Islet of Langerhans (tissue), 1 donor: ENCODE data around the gene GPR31.

Experiments
- FAIRE-seq: peaks from one replicate; lab custom pipeline; 2011; peaks lifted over from hg19 to GRCh38; lab: Jason Lieb, UNC

Gene GPR31

DNA sequence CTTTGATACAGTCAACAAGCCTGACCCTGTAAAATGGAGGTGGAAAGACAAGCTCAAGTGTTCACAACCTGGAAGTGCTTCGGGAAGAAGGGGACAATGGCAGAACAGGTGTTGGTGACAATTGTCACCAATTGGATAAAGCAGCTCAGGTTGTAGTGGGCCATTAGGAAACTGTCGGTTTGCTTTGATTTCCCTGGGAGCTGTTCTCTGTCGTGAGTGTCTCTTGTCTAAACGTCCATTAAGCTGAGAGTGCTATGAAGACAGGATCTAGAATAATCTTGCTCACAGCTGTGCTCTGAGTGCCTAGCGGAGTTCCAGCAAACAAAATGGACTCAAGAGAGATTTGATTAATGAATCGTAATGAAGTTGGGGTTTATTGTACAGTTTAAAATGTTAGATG is 19.9 kb downstream of the GPR31 start:
- FAIRE-seq: no peak

DNA sequence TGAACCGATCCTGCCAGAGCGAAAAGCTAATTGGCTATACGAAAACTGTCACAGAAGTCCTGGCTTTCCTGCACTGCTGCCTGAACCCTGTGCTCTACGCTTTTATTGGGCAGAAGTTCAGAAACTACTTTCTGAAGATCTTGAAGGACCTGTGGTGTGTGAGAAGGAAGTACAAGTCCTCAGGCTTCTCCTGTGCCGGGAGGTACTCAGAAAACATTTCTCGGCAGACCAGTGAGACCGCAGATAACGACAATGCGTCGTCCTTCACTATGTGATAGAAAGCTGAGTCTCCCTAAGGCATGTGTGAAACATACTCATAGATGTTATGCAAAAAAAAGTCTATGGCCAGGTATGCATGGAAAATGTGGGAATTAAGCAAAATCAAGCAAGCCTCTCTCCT is 20.7 kb downstream of the GPR31 start:
- no peak for FAIRE-seq

DNA sequence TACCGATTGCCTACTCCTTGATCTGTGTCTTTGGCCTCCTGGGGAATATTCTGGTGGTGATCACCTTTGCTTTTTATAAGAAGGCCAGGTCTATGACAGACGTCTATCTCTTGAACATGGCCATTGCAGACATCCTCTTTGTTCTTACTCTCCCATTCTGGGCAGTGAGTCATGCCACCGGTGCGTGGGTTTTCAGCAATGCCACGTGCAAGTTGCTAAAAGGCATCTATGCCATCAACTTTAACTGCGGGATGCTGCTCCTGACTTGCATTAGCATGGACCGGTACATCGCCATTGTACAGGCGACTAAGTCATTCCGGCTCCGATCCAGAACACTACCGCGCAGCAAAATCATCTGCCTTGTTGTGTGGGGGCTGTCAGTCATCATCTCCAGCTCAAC is 21.4 kb downstream of the GPR31 start:
- FAIRE-seq: no peak

DNA sequence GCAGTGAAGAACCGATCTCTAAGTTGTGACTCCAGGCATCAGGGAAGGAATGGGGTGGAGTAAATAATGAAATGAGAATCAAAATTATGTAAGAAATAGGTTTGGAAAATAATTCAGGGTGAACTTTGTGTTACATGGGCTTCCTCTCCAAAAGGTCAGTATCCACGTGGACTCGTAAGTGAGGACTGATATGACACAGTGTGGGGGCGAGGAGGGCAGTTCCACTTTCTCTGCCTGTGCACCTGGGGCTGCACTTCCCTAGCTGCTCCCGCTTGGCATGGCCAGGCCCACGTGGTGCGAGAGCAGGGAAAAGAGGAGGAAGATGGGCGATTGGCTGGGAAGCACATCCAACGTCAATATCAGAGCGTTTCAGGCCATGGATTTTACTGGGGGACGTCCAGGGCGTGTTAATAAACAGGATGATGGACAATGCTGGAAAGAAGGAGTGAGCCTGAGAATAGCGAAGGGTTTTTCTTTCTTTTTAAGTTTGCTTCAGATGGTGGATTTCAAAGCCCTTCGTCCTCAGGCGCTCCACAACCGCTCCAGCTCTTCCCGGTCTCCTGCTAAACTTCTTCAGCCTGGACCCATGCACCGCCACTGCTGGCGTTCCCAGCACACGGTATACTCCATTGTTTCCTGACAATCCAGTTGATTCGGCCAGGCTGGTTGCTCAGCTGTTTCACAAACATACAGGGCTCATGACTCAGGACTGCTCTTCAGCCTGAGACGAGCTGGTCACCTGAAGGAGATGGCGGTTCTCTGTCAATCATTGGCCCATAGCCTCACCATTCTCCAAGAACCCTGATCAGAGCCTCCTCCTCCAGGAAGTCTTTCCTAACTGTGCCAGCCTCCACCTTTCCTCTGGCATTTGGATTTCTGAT is 23.1 kb downstream of the GPR31 start:
- no peak for FAIRE-seq

DNA sequence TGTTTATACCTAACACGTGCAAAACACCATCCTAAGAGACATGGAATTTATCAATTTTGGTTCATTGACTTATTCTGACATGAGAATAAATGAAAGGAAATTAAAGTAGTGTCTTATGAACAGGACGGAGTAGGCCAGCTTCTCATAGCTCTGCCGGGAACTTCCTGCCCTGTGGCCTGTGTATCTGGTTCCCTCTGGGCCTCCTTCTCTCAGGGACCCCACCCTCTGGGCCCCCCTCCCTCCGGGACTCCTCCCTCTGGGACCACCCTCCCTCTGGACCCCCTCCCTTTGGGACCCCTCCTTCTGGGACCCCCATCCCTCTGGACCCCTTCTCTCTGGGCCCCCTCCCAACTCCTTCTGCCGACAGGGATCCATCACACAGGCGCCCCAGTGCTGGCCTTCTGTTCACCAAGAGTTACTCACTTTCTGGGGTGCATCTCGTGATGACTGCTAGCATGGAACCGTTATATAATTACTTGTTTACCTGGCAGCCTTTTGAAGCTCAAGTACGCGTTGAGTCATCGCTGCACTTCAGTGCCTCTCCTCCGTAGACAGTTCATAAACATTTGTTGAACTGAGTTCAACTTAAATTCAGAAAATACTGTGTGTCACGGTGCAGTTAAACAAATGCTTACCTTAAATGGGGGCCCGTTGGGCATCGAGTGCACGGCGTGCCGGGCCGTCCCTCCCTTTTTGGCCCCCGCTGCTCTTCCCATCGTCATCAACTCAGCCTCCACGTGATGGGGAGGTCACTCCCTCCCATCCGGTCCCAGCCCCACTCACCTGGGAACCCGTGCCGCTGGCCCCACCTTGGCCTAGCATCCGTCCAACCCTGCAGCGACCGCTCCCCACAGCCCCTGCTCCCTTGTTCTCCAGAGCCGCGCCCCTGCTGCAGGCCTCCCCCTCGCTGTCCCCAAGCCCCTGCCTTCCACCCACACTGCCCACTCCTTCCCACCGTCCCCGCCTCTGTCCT is 26.8 kb downstream of the GPR31 start:
- FAIRE-seq: no peak

DNA sequence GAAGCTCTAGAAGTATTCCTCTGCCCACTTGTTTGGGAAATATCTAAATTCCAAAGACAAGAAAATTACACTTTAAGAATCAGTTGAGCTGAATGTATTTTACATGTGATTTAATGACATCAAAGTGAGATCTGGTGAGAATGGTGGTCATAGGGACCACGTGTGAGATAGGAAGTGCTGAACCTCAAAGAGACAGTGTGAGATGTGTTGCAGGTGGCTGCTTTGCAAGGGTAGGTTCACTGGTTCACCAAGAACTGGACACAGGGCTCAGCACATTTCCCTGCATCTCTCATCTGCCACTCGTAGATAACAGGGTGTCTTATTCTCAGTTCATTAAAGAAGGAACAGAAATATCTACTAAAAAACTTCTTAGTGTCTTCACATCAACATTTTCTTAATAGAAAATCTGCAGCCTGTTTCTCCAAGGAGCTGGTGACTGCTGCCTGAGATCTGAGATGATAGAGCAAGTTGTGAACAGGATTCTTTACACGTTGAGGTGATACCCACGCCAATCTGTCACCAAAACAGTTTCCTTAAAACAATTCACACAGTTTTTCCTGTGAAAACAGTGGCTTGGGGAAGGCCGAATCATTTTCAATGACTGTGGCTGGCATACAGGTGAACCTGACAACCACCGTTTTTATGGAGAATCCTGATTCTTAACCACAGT is 27.6 kb downstream of the GPR31 start:
- FAIRE-seq: no peak

DNA sequence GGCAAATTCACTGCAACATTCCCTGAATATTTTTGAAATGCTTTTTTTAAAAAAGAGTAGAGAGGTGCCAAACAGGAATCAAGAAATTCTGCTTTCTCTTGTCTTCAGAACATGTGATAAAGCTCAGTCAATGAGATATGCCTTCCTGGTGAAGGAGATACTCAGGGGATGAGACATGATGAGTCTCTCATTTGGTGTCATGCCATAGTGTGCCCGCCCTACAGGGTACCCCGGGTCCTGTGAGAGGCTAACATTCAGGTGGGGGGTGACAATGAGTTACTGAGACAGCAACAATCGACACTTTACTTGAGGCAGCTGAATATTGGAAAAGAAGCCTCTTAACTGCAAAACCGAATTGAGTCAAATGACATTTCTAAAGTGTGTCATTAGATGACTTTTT is 28.2 kb downstream of the GPR31 start:
- no peak for FAIRE-seq

DNA sequence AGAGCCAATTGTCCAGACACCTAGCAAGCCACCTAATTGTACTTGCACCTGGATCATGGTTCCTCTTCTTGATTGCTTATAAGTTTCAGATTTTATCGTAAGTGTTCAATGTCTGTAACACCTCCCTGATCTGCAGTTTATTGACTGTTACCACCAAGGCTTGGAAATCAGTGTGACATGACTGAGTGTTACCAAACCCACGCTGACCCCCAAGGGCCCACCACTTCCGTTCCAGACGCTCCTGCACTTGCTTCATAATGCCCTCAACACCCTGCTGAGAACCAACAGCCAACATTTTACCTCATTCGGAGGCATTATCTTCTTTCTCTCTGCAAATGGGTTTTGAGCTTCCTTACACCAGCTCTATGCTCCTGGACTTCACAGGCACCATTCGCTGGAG is 28.6 kb downstream of the GPR31 start:
- FAIRE-seq: no peak

DNA sequence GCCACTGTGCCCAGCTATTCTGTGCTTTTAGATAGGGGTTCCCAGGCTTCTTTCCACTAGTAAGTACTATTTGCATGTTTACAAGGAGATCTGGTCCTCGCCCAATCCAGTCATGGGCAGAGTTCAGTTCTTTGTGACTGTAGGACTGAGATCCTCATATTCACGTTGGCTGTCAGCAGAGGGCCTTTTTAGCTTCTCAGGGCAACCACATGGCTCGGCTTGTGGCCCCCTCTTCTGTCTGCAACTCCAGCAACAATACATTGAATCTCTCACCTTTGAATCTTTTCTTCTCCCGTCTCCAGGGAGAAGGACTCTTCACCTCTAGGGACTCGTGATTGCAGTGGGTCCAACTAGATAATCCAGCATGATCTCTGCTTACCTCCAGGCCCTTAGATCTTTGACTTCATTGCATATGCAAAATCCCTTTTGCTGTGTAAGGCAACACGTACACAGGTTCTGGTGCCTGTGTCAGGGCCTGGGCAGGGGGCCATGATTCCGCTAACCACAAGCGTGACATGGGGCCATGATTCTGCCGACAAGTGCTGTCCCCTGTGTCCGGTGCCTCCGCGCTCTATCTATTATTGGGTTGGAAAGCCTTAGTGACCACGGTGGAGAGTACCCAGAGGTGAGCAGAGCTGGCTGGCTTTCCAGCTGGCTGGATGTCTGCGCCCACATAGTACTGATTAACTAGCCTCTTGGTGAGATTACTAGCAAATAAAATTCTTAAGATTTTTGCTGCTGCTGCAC is 29.8 kb downstream of the GPR31 start:
- FAIRE-seq: no peak

DNA sequence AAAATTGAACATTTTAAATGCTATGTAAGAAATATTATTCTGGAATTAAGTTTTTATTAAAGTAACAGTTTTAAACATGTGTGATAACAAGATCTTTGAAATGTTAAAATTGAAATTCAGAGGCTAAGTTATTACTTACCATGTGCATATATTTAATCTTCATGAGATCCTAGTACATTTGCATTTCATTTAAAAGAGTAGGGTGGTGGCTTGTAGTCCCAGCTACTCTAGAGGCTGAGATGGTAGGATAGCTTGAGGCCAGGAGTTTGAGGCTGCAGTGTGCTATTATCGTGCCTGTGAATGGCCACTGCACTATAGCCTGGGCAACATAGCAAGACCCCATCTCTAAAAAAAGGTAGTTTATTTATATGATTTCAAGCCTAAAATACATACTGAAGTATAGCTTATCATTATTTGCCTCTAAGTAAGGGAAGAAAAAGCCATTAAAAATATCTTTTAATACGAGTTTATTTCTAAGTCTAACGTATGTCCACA is 31.9 kb downstream of the GPR31 start:
- FAIRE-seq: no peak

DNA sequence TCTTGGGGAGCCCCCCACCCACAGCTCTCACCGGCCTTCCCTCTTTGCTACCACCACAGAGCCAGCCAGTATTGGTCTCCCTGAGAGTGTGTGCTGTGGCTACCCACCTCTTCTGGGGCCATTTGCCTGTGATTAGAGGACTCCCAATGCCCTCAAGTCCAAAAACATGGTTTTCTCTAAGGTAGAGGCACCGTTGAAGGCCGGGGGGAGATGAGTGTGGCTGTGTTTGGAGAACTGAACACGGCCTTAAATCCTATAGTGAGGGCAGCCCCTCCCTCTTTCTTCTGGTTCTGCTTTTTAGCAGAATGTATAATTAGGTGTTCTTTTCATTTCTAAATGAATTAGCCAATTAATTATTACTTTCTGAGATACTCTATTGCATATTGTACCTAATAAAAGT is 32.4 kb downstream of the GPR31 start:
- FAIRE-seq: no peak

DNA sequence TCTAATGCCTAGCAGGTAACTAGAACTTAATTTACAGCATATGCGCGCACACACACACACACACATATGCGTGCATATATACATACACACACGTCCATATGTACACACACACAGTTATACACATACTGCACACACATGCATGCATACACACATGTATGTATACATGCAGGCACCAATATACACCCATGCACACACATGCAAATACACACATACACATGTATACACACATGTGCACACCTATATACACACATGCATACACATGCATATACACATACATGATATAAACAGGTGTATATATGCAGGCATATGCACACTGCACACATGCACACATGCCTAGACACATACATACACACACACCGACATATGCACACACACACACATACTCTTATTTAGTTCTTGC is 33.0 kb downstream of the GPR31 start:
- FAIRE-seq: no peak

DNA sequence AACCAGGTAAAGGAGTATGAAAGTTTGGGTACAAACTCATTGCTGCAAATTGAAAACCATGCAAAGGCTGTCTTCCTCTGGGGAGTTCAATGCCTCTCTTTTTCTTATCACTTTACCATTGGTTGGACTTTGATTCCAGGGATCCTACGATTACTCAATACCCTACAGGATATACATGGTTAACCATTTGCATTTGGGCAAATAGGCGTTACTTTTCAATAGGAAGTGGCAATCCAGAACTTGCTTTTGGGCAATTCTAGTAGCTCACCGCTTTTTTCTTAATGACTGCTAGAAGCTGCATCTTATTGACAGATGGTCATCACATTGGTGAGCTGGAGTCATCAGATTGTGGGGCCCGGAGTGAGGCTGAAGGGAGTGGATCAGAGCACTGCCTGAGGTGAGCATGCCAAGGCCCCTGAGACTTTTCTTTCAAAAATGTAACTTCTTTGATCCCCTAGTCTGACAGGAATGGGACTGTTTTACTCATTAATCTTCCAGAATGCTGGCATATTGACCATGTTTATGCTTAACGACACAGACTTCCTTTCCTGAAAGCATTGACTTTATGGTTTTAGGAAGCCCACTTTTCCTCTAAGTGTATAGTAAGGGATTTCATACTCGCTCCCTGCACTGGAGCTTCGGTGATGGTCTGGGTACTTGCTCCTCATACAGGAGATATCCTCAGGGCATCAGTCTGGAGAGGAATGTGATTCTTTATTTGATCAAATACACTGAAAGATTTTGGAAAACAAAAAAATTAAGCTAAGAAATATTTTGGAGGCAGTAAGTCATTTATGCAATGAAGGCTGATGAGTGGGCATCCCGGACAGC is 34.7 kb downstream of the GPR31 start, which contains the start of gene CCR6:
TSS of gene CCR6 (plus strand) at position 270 of the 831 bp plus-strand sequence. CDS start 13,039 bp downstream, outside the sequence.
- no peak for FAIRE-seq

DNA sequence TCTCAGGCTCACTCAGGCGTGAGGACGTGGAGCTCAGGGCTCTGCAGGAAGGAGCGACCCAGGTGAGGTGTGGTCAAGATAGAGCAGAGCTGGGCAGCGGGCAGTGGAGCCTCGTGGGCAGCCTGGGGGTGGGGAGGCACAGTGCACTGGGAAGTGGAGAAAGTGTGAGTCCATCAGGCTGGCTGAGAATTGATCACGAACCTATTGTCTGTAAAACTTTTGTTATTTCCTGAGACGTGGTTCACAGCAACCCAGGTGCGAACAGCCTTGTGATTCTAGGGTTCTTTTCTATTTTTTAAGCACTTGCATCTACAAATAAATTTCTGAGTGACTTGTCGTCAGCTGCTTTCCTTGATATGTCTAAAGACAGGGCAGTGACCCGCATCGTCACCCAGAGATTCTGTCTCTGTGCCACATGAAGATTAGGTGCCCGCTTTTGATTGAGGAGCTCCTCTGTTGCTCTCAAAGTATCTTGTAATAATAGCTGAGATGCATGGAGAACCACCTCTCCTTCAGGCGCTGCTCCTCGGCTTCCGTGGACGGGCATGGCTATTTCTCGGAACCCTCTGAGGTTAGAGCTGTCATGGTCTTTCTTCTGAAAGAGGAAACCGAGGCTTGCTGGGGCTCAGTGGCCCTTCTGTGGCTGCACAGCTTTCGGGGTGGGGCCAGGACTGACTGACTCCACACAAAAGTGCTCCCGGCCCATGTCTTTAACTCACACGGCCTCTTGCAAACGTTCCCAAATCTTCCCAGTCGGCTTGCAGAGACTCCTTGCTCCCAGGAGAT is 35.5 kb downstream of the GPR31 start:
- FAIRE-seq: no peak

DNA sequence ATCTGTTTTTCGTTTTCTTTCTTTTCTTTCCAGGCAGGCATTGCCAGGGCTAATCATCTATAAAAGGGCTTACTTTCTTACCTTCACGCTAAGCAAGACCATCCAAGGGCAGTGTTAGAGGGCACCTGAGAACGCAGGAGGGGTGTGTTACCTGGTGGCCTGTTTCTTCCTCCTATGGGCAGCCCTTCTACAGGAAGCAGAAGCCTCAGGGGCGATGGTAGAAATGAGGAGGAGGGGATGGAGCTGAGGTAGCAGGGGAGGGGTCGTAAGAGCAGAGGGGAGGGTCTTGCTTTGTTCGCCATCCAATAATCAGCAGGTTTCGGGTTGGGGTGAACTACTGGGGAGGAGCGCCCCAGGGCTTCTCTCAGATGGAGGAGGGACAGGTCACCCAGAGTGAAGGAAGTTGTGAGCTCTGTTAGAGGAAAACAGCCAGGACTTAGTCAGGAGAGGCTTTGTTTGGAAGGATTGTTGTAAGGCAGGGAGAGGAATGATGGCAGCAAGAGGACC is 36.4 kb downstream of the GPR31 start:
- FAIRE-seq: no peak

DNA sequence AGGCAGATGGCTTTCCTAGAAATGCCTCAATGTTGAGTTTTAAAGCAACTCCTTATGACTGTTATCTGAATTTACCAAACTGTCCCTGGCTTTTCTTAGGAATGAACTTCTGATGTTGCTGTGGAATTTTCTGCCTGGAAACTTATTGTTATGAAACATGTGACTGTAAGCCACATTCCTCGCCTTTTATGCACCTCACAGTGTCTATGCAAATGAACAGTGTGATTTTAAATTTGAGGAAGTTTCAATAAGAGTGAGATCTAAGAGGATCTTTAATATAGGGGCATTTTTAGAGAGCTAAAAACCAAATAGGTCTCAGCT is 37.2 kb downstream of the GPR31 start:
- no peak for FAIRE-seq

DNA sequence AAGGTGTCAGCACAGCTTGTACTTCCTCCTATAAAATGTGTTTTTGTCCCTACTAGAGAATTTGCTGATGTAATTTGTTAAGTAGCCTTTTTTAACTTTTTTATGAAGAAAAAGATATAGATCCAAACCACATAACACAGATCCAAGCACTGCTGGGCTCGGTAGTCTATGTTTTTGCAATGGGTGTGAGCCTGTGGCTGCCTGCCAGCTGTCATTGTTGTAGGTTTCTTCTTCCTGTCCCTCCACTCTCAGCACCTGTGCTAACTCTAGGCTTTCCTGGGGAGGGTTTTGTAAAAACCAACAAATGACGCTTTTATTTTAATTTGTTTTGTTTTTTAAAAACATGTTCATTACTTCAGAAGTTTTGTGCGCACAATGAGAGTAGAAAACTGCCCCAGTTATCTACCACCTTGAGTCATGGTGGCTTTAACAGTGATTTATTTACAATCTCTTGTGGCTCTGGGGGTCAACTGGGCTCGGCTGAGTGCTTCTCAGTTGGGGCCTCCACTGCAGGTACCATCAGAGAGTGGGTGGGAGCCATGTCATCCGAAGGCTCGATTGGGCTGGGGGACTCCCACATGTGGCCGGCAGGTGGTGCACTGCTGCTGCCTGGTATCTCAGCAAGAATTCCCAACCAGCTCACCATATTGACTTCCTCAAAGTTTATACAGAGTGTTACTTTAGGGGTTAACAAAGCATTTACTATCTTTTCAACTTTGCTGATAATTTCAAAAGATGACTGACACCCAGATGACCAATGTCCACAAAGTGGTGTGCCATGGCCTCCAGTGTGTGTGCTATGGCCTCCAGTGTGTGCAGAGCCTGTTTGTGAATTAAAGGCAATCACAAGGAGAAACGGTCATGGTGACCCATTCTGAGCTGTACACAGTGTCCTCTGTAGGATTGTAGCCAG is 37.9 kb downstream of the GPR31 start:
- no peak for FAIRE-seq

DNA sequence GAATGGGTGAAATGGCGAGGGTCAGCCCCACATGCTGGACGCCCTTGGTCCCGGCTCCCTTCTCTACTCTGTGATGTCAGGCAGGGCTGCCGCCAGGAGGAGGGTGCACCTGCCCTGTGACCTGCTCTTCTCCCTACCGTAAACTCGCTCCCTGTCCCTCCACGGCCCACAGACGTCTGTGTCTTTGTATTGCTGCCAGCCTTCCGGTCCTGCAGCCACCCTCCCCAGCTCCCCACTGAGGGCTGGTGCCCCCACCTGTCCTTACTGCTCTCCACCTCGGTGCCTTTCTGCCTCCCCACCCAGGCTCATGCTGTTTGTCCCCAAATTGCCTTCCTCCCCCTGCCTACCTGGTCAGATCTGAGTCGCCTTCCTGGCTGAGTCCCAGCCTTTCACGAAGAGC is 38.9 kb downstream of the GPR31 start:
- FAIRE-seq: no peak

DNA sequence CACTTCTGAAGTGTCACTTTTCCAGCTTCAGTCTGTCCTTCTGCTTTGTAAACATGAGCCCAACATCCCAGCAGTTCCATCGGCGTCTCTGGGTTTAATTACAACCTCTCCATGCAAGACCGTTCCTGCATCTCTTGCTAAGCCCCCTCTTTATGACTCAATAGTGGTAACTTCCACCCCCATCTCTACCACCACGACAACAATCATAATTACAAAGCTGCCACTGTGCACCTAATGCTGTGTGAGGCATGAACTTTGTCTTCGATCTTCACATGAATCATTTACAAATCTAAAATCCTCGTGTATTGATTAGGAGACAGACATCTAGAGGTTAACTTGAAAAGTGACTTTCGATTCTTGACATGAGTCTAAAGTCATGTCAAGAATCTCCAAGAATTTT is 39.8 kb downstream of the GPR31 start:
- FAIRE-seq: no peak
